ENCODE measurements around the gene IGF2BP3.
"Not testable (repeated sequence)": the region's sequence is repeated elsewhere in the genome, so short reads cannot be mapped to it uniquely, and the experiment has no call there.

Gene IGF2BP3

DNA sequence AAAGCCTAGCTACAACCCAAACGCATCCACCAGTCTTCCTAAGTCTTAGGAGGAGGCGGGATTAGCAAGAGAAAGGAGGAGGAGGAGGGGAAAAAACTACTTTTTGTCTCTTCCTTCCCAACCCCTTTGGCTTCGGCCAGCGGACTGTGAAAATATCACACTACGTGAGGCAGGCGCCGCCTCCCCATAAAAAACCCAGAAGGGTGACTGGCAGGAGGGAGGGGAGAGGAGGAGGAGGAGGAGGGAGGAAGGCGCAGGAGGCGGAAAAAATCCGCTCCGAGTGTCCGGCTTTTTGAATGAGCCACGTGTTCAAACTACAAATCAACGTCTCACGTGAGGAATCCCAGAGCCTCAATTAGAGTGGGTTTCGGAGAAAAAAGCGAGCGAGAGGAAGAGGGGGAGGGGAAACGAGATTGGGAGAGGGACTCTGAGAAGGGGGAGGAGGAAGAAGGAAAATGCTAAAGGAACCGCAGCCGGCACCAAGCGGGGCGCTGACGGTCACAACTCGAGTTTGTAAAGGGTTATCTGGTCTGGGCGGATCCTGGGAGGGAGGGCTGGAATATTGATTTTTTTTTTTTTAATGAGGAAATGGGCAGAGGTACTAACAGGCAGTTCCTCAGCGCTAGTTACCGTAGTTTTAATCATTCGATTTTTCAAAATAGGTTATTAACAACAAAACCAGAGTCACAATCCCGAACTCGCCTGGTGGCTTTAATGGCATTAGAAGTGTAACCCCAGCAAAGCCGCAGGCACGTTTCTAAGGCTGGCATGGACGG lies at the start of gene IGF2BP3:
TSS of gene IGF2BP3 (minus strand) at position 162 of the 776 bp plus-strand sequence. CDS start 381 bp downstream, outside the sequence.
- peak in 1 of 2 donors; percentile 12 for DNase-seq (ENCODE audit: low read depth in 2 of 2)

DNA sequence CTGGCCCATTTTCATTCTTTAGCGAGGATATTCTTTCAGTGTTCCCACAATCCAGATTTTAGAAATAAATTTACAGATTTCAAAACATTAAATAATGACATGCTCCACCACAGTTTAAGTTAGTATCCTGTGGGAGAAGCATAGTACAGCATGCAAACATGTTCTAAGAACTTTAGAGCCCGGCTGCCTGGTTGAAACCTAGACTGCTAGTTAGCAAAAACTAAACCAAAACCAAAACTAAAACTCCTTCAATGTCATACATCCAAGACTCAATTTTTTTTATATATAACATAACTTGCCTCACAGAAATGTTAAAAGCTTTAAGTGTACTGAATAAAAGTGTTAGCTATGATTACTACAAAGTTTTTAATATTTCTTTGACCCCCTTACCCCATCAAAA lies 44.5 kb upstream of the IGF2BP3 start:
- DNase-seq (ENCODE audit: low read depth in 2 of 2), result no peak

DNA sequence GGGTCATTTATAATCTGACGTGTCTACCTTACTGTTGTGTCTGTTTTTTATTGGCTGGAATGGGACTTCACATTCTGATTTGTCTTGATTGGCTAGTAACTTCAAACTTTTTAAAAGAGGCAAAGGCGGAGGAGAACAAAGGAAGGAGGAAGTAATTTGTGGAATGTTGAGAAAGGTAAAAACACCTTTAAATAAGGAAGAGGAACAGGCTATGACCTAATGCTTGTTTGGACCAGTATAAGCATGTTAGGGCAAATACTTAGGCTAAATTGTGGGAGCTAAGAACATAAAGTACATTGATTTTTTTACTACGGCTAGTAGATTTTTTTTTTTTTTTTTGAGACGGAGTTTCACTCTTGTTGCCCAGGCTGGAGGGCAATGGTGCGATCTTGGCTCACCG lies 43.5 kb upstream of the IGF2BP3 start:
- not testable (repeated sequence) for DNase-seq (ENCODE audit: low read depth in 2 of 2)

DNA sequence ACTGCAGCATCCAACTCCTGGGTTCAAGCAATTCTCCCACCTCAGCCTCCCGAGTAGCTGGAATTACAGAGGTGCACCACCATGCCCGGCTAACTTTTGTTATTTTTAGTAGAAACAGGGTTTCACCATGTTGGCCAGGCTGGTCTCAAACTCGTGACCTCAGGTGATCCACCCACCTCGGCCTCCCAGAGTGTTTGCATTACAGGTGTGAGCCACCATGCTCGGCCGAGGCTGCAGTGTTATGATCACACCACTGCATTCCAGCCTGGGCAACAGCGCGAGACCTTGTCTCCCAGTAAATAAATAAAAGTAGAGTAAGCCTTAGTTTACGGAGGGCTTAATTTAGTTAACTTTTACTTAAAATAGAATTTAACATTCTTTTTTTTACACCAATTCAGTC lies 23.7 kb upstream of the IGF2BP3 start:
- no peak for DNase-seq (ENCODE audit: low read depth in 2 of 2)

DNA sequence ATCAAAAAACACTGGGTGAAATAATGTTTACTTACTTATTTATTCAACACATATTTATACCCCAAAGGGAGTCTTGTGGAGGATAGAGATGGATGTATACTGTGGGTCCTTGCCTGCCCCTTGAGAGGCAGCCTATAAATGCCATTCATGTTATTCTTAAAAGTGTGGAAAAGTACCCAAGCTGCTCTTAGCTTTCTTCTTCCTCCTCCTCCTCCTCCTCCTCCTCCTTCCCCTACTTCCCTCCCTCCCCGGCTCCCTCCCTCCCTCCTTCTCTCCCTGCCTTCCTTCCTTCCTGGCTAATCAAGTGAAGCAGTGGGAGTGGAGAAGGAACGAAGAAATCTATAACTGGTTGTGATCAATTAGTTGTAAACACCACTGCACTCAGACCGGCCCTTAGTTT lies 21.2 kb upstream of the IGF2BP3 start:
- no peak for DNase-seq (ENCODE audit: low read depth in 2 of 2)

DNA sequence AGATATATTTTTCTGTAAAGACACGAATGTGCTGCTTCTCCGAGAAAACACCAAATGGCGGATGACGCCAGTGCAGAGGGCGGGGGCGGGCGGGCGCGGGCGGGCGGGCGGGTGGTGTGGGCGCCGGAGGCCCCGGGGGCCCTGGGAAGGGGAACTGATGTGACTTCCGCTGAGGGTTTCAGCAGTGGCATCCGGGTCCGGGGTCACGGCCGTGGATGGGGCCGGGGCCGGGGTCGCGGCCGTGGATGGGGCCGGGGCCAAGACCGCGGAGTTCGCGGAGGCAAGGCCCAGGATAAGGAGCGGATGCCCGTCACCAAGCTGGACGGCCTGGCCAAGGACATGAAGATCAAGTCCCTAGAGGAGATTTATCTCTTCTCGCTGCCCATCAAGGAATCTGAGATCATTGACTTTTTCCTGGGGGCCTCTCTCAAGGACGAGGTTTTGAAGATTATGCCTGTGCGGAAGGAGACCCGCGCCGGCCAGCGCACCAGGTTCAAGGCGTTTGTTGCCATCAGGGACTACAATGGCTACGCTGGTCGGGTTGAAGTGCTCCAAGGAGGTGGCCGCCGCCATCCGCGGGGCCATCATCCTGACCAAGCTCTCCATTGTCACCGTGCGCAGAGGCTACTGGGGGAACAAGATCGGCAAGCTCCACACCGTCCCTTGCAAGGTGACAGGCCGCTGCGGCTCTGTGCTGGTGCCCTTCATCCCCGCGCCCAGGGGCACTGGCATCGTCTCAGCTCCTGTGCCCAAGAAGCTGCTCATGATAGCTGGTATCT lies 20.3 kb upstream of the IGF2BP3 start:
- DNase-seq (ENCODE audit: low read depth in 2 of 2), result peak in 1 of 2 donors; percentile 9

DNA sequence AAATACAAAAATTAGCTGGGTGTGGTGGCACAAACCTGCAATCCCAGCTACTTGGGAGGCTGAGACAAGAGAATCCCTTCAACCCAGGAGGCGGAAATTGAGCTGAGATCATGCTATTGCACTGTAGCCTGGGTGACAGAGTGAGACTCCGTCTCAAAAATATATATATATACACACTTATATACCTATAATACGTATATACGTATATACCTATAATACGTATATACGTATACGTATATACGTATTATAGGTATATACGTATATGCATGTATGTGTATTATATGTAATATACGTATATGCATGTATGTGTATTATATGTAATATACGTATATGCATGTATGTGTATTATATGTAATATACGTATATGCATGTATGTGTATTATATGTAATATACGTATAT lies 18.4 kb upstream of the IGF2BP3 start:
- not testable (repeated sequence) for DNase-seq (ENCODE audit: low read depth in 2 of 2)

DNA sequence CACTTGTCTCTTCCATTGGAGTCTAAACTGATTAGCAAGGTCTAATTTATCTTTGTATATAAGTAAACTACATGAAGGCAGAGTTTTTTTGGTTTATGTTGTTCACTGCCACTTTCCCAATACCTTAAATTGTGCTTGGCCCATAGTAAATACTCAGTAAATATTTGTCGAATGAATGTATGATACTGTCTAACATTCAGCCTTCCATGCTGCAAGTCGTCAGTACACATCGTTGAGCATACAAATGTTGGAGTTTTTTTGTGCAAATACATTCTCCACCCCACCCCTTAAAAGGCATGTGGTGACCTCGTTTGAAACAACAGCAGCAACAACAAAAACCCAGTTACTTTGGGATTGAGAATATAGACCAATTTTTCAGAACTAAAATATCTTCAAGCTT lies 17.4 kb upstream of the IGF2BP3 start:
- DNase-seq (ENCODE audit: low read depth in 2 of 2), result no peak

DNA sequence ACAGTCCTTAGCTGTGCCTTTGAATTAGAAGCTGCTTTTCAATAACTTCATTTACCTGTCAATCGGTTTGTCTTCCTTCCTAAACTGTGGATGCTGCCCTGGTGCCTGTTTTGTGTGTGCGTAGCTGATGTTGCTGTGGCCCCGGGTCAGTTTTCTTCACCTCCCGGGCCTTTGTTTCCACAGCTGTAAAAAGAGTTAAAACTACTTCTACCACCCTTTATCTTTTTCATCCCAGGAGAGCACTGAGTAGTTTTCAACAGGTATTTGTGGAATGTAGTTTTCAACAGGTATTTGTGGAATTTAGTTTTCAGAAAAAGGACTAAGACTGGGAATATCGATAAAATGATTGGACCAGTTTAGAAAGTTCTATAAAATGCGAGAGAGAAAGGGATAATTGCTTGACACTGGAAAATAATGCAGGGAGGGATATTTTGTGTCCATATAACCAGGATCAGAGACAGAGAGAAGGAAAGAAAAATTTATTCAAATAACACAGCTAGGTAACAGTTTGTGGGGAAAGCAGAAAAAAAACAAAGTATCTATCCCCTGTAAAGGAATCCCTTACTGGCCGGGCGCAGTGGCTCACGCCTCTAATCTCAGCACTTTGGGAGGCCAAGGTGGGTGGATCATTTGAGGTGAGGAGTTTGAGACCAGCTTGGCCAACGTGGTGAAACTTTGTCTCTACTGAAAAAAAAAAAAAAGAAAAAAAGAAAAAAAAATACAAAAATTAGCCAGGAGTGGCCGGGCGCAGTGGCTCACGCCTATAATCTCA lies 15.9 kb upstream of the IGF2BP3 start:
- DNase-seq (ENCODE audit: low read depth in 2 of 2), result no peak

DNA sequence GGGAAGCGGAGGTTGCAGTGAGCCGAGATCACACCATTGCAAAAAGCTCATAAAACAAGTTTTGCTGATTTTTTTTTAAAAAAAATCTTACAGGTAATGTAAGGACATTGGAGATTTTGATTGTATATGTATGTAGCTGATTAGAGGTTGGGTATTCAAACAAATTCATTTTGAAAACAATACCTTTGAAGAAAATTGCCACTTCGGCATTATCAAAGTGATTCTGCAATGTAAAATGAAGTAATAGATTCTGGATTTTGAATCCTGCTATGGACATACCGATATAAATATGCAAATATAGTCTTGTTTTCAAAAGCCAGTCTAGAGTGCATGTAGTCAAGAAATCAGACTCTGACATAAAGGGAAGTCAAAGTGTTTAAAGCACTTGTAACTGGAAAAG lies 12.4 kb upstream of the IGF2BP3 start:
- DNase-seq (ENCODE audit: low read depth in 2 of 2), result no peak

DNA sequence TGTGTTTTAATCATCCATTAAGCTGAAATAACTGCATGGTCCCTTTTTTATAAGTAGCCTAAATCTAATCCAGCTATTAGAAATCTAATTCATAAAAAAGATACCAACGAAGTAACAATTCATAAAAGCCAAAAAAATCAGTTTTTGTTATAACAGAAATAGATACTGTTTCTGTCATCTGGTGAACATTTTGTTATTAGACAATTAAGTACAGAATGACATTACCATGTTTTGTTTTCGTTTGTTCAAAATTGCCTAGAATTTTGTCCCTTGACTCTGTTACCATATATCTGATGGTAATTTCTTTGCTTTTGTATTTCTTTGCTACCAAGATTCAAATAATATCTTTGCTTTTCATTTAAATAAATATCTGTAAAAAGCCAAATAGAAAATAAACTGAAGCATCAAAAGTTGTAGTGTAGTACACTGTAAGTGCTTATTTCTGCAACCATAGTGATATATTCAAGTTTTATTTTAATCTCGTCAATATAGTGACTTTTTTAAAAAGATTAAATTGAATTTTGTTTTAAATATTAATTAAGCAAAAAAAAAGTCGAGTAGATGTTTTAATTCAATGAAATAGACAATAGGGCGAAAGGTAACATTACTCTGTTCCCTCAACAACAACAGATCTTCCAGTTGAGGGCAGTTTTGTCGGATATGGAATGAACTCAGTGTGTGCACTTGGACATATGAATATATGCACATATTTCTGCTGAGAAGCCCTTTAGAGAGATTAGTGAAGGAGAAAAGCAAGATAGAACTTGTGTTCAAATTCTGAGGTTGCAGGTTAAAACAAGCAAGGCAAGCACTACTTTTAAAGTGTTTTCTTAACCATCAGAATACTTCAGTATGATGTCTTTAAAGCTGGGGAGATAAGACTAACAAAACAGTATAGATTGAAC lies 7.9 kb upstream of the IGF2BP3 start:
- DNase-seq (ENCODE audit: low read depth in 2 of 2), result no peak

DNA sequence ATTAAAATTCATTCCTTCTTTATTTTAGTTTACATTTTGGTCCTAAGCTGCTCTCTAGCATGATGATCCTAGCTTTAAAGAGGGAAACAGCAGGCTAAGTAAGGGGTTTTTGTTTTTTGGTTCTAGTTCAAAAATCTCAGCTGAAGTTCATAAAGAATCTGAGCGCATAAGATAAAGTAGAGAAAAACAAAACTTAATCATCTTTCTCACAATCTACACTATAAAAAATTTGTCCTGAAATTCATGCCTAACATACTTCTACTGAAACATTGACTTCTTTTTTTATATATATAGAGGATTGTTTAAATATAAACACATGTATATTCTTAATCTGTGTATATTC lies 6.8 kb upstream of the IGF2BP3 start:
- no peak for DNase-seq (ENCODE audit: low read depth in 2 of 2)

DNA sequence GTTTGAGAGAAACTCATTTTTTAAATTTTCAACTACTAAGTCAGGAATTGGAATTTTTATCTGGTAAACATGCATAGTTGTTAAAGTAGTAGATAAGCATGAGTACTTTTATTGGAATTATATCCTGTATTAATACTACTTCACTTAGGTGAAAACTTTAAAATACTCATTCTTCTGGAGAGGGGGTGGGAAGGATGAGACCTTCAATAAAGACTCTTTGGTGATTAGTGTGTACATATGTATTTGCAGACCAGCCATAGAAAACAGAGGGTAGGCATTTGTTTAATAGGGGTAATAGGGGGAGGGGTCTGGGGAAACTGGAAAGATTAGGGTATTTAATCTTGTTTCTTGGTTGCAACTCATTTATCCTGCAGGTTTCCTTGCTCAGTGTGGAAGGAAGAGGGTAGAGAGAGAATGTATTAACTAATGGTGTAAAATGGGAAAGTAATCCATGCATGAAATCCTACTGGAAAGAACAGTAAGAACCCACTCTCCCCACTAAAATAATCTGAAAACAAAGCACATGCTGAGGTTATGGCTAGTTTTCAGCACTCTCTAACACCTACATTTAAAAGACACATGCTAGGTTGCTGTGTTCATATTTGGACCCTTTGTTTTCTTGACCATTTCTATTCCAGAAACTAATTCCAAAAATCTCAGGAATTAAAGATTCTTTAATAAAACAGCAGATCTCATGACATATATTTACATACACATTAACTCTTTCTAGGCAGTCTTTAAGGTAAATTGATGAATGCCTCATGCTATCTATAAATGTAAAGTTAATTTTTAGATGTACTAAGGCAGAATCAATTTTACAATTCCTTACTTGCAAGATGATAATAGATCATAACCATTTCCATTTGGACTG lies 6.2 kb upstream of the IGF2BP3 start:
- DNase-seq (ENCODE audit: low read depth in 2 of 2), result no peak

DNA sequence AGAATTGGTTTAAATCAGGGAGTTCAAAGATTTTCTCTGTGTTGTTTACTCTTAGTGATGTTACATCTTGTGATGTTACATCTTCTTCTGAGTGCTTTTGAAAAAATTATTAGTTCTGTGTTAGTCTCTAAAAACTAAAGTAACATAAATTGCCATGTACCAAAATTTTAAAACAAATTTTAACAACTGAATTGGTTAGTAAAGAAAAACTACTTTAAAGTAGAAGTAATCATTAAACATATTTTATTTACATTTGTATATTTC lies 5.2 kb upstream of the IGF2BP3 start:
- DNase-seq (ENCODE audit: low read depth in 2 of 2), result no peak

DNA sequence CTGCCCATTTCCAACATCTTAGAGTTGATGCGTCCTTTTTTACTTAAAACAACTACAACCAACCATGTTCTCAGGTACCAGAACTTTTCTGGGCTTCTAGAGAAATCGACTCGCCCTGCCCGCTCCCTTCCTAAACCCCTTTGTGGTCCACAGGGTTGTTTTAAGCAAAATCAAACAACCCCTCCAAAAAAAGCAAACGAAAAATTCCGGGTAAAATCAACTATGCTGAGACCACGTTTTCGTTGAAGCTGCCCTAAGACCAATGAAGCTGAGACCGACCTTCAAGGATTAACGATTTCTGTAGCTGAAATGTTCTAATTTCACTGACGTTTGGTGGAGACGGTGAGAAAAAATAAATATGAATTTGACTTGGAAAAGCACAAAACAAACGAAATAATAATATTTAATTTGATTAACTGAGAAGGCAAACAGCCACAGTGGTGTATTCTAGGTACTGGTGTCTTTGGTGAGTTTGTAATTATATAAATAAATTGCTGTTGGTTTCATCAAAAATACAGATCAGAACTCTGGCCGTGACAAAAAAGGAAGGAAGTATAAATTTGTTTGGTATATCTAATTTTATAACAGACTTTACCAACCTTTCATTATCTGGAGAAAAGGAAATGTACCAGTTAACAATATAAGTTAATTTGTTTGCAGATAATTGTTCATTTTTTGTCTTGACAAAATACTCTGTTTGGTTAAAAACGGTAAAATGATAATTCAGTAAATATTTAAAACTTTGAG lies 4.7 kb upstream of the IGF2BP3 start:
- DNase-seq (ENCODE audit: low read depth in 2 of 2), result no peak

DNA sequence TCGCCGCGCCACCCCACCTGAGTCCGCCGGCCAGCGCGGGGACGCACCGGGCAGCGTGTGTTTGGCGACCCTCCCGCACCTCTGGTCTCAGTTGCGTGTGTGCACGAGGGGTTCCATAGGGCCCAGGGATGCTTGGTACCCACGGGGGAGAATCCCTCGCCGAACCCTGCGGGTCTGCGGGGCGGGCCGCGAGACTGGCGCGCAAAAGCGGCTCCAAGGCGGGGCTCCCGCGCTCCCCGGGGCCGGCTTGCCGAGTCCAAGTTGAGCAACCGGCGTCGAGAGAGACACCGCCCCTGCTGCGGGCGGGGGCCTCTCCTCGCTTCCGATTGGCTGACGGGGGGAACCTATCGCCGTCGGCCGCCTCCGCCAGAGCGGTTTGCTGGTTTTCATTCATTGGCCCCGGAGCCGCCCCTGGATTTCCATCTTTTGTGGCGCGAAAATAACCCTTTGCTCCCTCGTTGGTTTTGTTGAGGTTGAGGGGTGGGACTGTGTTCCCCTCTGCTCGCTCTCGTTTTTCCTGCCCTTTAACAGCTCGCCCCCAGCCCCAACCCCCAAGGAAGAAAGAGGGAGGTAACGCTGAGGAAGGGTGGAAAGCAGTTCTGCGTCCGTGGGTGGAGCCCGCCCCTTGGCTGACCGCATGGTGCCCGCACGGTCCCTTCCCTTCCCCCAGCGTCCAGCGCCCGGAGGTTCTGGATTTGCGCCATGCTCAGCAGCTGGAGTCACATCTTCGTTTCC lies 4.0 kb upstream of the IGF2BP3 start:
- peak; percentile 78 to 81 for DNase-seq (ENCODE audit: low read depth in 2 of 2)

DNA sequence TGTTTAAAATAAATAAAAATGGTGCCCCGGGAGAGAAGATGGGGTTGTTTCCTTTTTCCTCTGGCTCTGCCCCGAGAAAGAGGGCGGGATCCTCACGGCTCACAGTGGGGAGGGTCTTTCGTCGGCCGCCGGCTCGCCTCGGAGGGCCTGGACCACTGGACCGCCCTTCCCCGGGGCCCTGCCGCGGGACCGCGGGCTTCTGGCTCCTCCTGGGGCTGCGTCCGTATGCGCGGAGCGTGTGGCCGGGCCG lies 3.5 kb upstream of the IGF2BP3 start:
- no peak for DNase-seq (ENCODE audit: low read depth in 2 of 2)

DNA sequence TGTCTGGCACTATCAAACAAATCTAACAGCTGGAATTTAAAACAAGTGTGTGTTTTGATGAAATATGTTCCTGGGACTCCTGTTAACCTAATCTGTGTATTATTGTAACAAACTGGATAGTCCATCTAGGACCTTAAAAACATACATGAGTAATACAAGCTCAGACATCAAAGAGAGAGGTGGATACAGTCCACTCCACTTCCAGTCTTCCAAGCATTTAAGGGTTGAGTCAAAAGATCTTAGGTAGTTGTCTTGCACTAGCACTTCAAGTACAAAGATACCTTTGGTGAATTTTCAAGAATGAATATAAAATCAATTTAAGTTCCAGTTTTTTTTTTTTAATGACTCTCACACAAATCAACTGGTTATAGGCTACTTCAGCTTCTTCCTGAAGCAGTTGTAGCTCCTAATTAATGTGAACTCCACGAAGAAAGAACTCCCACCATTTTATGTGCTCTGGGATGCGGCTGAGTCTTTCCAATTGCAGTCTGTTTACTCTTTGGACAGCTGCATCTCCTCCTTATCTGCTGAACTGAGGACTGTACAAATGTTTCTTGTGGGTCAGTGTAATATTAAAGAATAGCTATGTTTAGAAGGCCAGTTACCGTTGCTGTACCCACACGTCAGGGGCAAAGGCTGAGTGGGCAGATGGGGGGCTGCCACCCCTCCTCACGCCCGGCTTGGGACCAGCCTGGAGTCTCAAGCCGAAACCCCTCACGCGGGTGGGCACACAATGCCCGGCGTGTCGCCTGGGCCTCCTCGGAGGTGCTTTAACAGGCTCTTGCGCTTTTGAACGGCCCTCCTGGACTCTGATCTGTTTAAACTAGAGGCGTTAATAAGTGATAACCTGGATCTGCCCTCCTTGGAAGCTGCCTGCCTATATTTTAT lies 2.9 kb upstream of the IGF2BP3 start:
- DNase-seq (ENCODE audit: low read depth in 2 of 2), result no peak

DNA sequence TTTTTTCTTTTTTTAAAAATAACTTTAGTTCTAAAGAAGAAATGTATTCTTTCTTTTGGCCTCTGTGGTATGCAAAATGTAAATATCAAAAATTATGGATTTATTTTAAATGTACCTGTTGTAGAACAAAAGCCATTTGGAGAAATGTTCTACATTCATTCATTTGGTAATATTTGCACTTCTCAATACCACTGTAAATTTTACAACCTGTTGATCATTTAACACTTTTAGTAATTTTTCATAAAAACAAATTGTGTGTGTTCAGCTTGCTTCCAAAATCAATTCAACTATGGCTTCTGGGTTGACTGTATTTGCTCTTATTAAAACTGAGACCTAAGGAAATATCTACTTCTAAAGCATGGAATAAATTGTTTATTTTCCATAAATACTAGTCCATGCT lies 2.3 kb upstream of the IGF2BP3 start:
- no peak for DNase-seq (ENCODE audit: low read depth in 2 of 2)

All from stimulated activated CD4-positive, alpha-beta T cell treated with anti-CD3 and anti-CD28 coated beads, Interleukin-4, amount 100 ng/mL, for 48 hours (primary cell).